Upper lobe of left lung (tissue), 4 donors: ENCODE data around the gene ALDH3A1.

ENCODE experiments used
- POLR2A ChIP-seq, 4 donors: fragments of 450-650 bp; IDR thresholded peaks; one replicate each; pipeline ENCODE4 v1.5.1; 2016 to 2017; ENCODE audit warnings: antibody characterized with exemption in 4 of 4, mild to moderate bottlenecking in 2 of 4
- POLR2AphosphoS5 ChIP-seq, 2 donors: sonication (generic); formaldehyde crosslinking; IDR thresholded peaks; one replicate each; pipeline ENCODE4 v1.5.1; 2017; ENCODE audit warnings: antibody characterized with exemption in 2 of 2
- TF ChIP-seq, protein P1 (sequence below), 6 experiments: fragments of 450-650 bp in 4 of 6; fragments of 200-600 bp in 2 of 6; sonication (generic) in 2 of 6; IDR thresholded peaks; one replicate each; pipeline ENCODE4 v1.5.1; 2016 to 2019; ENCODE audit warnings: antibody characterized with exemption in 6 of 6

DNA sequence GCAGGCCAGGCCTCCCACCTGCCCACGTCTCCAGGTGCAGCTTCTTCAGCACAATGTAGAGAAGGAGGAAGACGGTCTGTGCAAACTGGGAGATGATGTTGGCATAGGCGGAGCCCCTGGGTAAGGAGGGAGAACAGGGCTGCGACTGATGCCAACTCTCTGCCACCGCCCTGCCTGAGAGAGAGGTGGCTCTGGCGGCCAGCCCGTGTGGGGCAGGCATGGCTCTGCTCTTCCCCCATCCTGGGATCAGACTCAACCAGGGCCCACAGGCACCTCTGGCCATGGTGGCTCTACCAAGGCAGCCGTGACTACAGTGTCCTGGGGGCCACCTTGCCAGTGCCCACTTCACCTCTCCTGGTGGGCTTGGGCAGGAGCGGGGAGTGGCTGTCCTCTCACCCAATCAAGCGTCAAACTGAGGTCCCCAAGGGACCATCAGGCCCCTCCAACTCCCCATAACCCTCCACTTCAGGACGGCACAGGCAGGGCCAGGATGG, 40.3 kb downstream of the ALDH3A1 start:
- TF ChIP-seq, protein P1, sequence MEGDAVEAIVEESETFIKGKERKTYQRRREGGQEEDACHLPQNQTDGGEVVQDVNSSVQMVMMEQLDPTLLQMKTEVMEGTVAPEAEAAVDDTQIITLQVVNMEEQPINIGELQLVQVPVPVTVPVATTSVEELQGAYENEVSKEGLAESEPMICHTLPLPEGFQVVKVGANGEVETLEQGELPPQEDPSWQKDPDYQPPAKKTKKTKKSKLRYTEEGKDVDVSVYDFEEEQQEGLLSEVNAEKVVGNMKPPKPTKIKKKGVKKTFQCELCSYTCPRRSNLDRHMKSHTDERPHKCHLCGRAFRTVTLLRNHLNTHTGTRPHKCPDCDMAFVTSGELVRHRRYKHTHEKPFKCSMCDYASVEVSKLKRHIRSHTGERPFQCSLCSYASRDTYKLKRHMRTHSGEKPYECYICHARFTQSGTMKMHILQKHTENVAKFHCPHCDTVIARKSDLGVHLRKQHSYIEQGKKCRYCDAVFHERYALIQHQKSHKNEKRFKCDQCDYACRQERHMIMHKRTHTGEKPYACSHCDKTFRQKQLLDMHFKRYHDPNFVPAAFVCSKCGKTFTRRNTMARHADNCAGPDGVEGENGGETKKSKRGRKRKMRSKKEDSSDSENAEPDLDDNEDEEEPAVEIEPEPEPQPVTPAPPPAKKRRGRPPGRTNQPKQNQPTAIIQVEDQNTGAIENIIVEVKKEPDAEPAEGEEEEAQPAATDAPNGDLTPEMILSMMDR (IDR thresholded peaks at IDR 0.05) = no peak
- TF ChIP-seq POLR2A (IDR thresholded peaks at IDR 0.05) (no peak), POLR2AphosphoS5 (IDR thresholded peaks at IDR 0.05) (no peak)
